CMK (cell line): ENCODE data around the gene RNU6-9.
"Not testable (repeated sequence)": the region's sequence is repeated elsewhere in the genome, so short reads cannot be mapped to it uniquely, and the experiment has no call there.

Source experiments
- DNase-seq: peaks from one replicate; pipeline ENCODE4 v3.0.0-alpha.2; 2010; ENCODE audit warnings: low read depth

Gene RNU6-9

DNA sequence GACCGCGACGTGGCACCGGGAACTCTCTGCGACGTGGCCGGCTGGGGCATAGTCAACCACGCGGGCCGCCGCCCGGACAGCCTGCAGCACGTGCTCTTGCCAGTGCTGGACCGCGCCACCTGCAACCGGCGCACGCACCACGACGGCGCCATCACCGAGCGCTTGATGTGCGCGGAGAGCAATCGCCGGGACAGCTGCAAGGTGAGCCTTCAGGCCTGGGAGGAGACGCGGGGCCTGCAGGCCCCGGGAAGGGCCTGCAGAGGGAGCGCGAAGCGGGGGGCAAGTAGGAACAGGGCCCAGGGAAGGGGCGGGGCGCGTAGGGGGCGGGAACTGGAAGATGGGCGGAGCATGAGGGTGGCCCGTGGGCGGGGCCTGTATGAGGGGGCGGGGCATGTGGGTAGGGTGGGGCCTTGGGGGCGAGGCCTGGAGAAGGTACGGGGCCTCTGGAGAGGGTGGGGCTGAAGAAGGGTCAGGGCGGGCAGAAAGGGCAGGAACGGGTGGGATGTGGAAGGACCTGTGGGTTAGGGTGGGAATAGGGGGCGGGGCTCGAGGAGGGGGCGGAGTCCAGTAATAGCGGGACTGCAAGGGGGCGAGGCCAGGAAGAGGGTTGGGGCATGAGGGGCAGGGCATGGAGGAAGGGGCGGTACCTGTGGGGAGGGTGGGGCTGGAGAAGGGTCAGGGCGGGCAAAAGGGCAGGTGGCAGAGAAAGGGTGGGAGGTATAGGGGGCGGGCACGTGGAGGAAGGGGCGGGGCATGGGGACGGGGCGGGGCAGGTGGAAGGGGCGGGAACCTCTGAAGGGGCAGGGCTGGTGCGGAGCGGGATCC is 31.3 kb upstream of the RNU6-9 start:
- DNase-seq: peak; percentile 94

GRCh38 chr19:862581-863314 is 30.5 kb upstream of the RNU6-9 start:
- peak; percentile 86 for DNase-seq

- DNase-seq: no peak
Measured at GRCh38 chr19:863315-863620, 30.0 kb upstream of the RNU6-9 start.

- DNase-seq: no peak
Measured at GRCh38 chr19:866769-867300, 26.4 kb upstream of the RNU6-9 start.

GRCh38 chr19:867301-867793 is 25.9 kb upstream of the RNU6-9 start:
- DNase-seq: no peak

- DNase-seq: no peak
Measured at GRCh38 chr19:867855-868457, 25.3 kb upstream of the RNU6-9 start.

- DNase-seq: no peak
Measured at GRCh38 chr19:868458-869244, 24.6 kb upstream of the RNU6-9 start.

GRCh38 chr19:869245-870177 is 23.8 kb upstream of the RNU6-9 start:
- no peak for DNase-seq

DNA sequence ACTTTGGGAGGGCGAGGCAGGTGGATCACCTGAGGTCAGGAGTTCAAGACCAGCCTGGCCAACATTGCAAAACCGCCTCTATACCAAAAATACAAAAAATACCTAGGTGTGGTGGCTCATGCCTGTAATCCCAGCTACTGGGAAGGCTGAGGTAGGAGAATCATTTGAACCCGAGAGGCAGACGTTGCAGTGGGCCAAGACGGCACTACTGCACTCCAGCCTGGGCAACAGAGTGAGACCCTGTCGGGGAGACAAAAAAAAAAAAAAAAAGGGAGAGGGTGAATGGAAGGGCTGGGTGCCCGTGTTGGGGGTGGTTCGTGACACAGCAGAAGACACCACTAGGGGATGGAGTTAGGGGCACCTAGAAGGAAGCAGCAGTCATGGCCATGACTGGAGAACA is 23.0 kb upstream of the RNU6-9 start:
- DNase-seq: no peak

DNA sequence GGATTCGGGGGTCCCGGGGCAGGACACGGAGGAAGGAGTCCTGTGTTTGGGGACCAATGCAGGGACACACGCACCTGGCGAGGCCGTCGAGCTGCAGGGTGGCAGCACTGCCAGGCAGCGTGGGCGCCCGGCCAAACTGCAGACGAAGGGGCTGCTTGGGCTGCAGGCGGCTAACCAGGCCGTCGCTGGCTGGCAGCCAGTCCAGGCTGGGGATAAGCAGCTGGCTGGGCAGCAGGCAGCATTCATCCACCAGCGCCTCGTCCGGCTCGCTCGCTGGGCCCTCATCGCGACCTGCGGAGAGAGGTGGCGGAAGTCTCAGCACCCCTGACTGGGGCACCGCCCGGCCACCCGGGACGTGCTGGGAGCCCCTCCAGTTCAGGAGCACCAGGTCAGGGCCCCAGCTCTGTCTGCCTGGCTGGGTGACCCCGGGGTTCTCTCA is 22.3 kb upstream of the RNU6-9 start:
- DNase-seq: no peak

DNA sequence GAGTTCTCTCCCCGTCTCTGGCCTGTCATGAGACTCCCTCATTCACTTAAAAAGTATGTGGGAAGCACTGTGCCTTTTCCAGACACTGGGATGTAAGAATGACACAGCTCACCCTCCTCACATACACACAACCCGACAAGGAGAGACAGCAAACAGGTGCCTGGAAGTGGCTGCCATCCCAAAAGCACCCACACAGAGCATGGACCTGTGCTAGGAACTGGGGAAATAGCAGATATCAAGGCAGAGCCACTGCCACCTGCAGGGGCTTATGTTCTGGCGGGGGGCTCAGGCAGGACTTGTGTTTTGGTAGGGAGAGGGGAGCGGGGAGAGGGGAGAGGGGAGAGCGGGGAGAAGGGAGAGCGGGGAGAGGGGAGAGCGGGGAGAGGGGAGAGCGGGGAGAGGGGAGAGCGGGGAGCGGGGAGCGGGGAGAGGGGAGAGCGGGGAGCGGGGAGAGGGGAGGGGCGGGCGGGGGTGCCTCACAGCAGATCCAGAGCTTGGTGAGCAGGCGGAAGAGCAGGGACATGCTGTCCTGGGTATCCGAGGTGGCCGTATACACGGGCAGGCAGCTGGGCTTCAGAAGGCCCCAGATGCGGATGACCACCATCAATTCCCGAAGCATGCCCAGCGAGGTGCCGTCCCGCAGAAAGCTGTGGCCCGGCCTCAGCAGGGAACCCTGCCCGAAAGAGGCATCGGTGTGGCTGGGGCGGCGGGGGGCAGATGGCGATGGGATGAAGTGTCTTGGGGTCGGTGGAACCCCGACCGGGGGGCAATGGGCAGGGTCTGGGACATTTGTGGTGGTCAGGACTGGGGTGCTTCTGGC is 21.6 kb upstream of the RNU6-9 start:
- DNase-seq: no peak

GRCh38 chr19:872266-872951 is 20.9 kb upstream of the RNU6-9 start:
- peak; percentile 90 for DNase-seq

DNA sequence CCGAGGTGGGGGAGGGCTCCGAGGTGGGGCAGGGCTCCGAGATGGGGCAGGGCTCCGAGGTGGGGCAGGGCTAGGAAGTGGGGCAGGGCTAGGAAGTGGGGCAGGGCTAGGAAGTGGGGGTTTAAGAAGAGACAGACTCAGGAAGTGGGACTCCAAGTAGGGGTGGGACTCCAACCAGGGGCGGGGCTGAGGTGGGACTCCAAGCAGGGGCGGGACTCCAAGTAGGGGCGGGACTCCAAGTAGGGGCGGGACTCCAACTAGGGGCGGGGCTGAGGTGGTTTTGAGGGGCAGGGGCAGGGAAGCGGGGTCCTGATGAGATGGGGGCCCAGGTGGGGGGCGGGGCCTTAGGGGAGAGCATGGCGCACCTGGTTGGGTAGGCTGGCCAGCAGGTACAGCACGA is 20.2 kb upstream of the RNU6-9 start:
- DNase-seq: peak; percentile 94

DNA sequence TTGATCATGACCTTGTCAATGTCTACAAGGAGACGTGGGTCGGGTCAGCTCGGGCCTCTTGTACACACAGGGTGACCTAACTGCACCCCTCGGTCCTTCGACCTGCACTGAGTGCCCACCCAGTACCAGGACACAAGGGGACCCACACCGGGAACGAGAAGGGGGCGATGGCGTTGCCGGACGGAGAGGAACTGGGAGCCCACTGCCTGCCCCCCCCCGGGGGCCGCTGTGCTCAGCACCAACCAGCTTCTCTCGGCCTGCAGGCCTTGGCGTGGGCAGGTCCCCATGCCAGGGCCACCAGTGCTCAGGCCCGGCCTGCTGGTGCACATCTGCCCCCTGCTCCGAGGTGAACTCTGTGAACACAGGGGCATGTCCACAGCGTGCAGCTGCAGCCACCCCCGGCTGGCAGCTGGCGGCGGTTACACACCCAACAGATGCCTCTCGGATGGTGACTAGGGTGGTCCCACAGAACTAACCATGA is 19.7 kb upstream of the RNU6-9 start:
- no peak for DNase-seq

DNA sequence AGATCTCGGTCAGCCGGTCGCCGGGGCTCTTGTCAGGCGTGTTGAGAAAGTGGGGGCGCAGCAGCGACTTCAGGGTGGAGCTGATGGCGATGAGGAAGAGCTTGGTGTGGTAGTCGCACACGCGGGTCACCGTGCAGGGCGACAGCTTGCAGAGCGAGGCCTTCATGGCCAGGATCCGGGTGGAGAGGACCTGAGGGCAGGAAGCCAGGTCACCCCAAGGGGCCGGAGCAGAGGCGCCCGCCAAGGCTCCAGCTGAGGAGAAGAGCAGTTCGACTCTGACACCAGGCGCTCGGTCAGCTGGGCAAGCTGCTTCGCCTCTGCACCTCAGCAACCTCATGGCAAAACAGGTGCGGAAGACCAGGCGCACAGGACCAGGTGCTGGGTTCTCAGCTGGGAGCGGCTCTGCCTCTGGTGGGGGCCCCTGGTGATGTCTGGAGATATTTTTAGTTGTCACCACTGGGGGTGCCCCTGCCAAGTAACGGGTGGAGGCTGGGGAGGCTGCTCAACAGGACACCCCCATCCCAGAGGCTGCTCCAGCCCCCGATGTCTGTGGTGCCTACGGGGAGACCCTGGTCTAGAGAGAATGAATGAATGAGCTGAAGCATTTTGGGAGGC is 17.9 kb upstream of the RNU6-9 start:
- no peak for DNase-seq

- no peak for DNase-seq
Measured at GRCh38 chr19:876089-876488, 17.2 kb upstream of the RNU6-9 start.

- no peak for DNase-seq
Measured at GRCh38 chr19:876780-877314, 16.4 kb upstream of the RNU6-9 start.

DNA sequence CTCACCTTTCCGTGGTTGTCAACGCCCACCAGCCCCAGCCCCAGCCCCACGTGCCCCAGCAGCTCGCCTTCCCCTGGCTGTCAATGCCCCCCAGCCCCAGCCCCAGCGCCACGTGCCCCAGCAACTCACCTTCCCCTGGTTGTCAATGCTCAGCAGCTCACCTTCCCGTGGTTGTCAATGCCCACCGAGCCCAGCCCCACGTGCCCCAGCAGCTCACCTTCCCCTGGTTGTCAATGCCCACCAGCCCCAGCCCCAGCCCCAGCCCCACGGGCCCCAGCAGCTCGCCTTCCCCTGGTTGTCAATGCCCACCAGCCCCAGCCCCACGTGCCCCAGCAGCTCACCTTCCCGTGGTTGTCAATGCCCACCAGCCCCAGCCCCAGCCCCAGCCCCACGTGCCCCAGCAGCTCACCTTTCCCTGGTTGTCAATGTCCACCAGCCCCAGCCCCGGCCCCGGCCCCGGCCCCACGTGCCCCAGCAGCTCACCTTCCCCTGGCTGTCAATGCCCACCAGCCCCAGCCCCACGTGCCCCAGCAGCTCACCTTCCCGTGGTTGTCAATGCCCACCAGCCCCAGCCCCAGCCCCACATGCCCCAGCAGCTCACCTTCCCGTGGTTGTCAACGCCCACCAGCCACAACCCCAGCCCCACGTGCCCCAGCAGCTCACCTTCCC is 15.2 kb upstream of the RNU6-9 start:
- not testable (repeated sequence) for DNase-seq
